ENCODE results near the gene RHBDD2.
A peak's percentile ranks its signal among the peaks of the same experiment; 100 is the strongest.
"Not testable (repeated sequence)": the region's sequence is repeated elsewhere in the genome, so short reads cannot be mapped to it uniquely, and the experiment has no call there.

RHBDD2 gene

DNA sequence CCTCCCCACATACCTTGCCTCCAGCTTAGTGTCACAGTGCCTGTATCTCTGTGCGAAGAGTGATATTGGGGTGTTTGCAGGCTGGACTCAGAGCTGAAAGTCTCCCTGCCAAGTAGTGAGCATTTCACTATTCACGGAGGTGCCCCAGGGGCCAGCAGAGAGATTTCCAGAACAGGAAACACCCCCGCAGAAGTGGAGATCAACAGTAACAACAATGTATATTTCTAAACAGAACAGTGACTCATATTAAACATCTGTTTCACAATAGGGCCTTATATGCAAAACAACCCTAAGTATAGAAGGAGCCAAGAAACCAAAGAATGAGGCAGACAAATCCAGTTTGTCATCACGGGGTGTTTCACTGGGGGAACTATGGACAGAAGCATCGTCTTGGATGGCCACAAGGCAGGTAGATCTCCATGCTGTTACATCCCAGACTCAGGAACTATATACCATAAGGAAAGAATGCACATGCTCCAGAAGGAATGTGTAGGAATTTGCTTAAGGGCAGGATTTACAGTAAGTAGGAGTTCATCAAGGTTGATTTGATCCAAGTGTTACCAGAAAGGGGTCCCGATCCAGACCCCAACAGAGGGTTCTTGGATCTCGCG lies 35.9 kb upstream of the RHBDD2 start:
- Histone ChIP-seq H3K9me3 (ENCODE audit: control insufficient read depth, insufficient read depth, low read length) (no peaks in the 10 kb centered on the region), H3K79me2 (ENCODE audit: control insufficient read depth, low read length) (no peaks in the 10 kb centered on the region), H3K36me3 (ENCODE audit: control insufficient read depth, low read length) (no peaks in the 10 kb centered on the region), H4K20me1 (ENCODE audit: control insufficient read depth, insufficient read depth, low read depth, low read length) (no peaks in the 10 kb centered on the region), H3F3A (ENCODE audit: control insufficient read depth, insufficient read depth) (no peaks in the 10 kb centered on the region), H3K4me2 (ENCODE audit: low read length) (peak overlapping the region; percentile 60), H3K27me3 (ENCODE audit: control insufficient read depth, low read length) (no peaks in the 10 kb centered on the region), H3K9me2 (replicated peaks; ENCODE audit: control insufficient read depth, low read length) (no peaks in the 10 kb centered on the region), H3K27ac (ENCODE audit: low read depth, low read length) (no peak overlapping the region), H3K4me1 (ENCODE audit: control insufficient read depth, low read length) (peaks cover 18% of the 10 kb centered on the region), H3K4me3 (ENCODE audit: low read length) (peak overlapping the region; percentile 32)
- no peak for TF ChIP-seq EZH2phosphoT487 (IDR thresholded peaks at IDR 0.05; ENCODE audit: borderline replicate concordance, low read length)
- TF ChIP-seq CTCF (IDR thresholded peaks at IDR 0.05; ENCODE audit: low read depth, low read length, poor library complexity, severe bottlenecking), result no peak

DNA sequence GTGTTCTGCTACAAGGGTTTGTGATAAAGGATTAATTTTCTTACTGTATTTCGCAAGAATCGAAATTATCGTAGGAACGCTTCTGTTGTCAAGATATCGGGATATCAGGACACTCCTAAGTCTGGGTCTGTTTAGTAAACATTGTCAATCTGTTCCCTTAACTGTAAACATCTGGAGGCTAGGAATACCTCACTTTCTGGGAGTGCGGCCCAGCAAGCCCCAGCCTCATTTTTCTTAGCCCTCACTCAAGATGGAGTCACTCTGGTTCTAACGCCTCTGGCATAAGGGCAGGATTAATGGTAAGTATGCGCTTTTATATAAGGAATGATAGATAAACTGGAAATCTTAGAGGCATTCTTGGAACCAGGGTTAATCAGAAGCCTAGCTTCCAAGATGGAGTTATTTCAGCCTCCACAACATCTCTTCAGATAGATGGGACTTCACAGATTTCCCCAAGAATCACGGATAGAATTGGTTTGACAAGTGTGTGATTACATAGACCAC lies 35.2 kb upstream of the RHBDD2 start:
- Histone ChIP-seq H3K36me3 (ENCODE audit: control insufficient read depth, low read length) (no peaks in the 10 kb centered on the region), H3K4me2 (ENCODE audit: low read length) (no peak overlapping the region), H4K20me1 (ENCODE audit: control insufficient read depth, insufficient read depth, low read depth, low read length) (no peaks in the 10 kb centered on the region), H3K27me3 (ENCODE audit: control insufficient read depth, low read length) (no peaks in the 10 kb centered on the region), H3K27ac (ENCODE audit: low read depth, low read length) (no peak overlapping the region), H3K9me2 (replicated peaks; ENCODE audit: control insufficient read depth, low read length) (no peaks in the 10 kb centered on the region), H3F3A (ENCODE audit: control insufficient read depth, insufficient read depth) (no peaks in the 10 kb centered on the region), H3K79me2 (ENCODE audit: control insufficient read depth, low read length) (no peaks in the 10 kb centered on the region), H3K9me3 (ENCODE audit: control insufficient read depth, insufficient read depth, low read length) (no peaks in the 10 kb centered on the region), H3K4me3 (ENCODE audit: low read length) (no peak overlapping the region), H3K4me1 (ENCODE audit: control insufficient read depth, low read length) (peaks cover 18% of the 10 kb centered on the region)
- no peak for TF ChIP-seq CTCF (IDR thresholded peaks at IDR 0.05; ENCODE audit: low read depth, low read length, poor library complexity, severe bottlenecking)
- TF ChIP-seq EZH2phosphoT487 (IDR thresholded peaks at IDR 0.05; ENCODE audit: borderline replicate concordance, low read length), result no peak

- Histone ChIP-seq H3F3A (ENCODE audit: control insufficient read depth, insufficient read depth) (no peaks in the 10 kb centered on the region), H3K4me1 (ENCODE audit: control insufficient read depth, low read length) (peaks cover 18% of the 10 kb centered on the region), H3K4me2 (ENCODE audit: low read length) (no peak overlapping the region), H4K20me1 (ENCODE audit: control insufficient read depth, insufficient read depth, low read depth, low read length) (no peaks in the 10 kb centered on the region), H3K4me3 (ENCODE audit: low read length) (no peak overlapping the region), H3K36me3 (ENCODE audit: control insufficient read depth, low read length) (no peaks in the 10 kb centered on the region), H3K79me2 (ENCODE audit: control insufficient read depth, low read length) (no peaks in the 10 kb centered on the region), H3K9me2 (replicated peaks; ENCODE audit: control insufficient read depth, low read length) (no peaks in the 10 kb centered on the region), H3K27me3 (ENCODE audit: control insufficient read depth, low read length) (no peaks in the 10 kb centered on the region), H3K27ac (ENCODE audit: low read depth, low read length) (no peak overlapping the region), H3K9me3 (ENCODE audit: control insufficient read depth, insufficient read depth, low read length) (no peaks in the 10 kb centered on the region)
- no peak for TF ChIP-seq EZH2phosphoT487 (IDR thresholded peaks at IDR 0.05; ENCODE audit: borderline replicate concordance, low read length)
- TF ChIP-seq CTCF (IDR thresholded peaks at IDR 0.05; ENCODE audit: low read depth, low read length, poor library complexity, severe bottlenecking), result no peak
Measured at GRCh38 chr7:75844158-75844557, 34.7 kb upstream of the RHBDD2 start.

GRCh38 chr7:75845132-75845531 lies 33.7 kb upstream of the RHBDD2 start:
- H3F3A ChIP-seq (ENCODE audit: control insufficient read depth, insufficient read depth); H3K9me3 ChIP-seq (ENCODE audit: control insufficient read depth, insufficient read depth, low read length); H3K36me3 ChIP-seq (ENCODE audit: control insufficient read depth, low read length); H3K9me2 ChIP-seq (replicated peaks; ENCODE audit: control insufficient read depth, low read length); H4K20me1 ChIP-seq (ENCODE audit: control insufficient read depth, insufficient read depth, low read depth, low read length); H3K27ac ChIP-seq (ENCODE audit: low read depth, low read length); H3K79me2 ChIP-seq (ENCODE audit: control insufficient read depth, low read length); H3K4me3 ChIP-seq (ENCODE audit: low read length); H3K4me2 ChIP-seq (ENCODE audit: low read length); H3K27me3 ChIP-seq (ENCODE audit: control insufficient read depth, low read length): not testable (repeated sequence)
- peaks cover 18% of the 10 kb centered on the region for H3K4me1 ChIP-seq (ENCODE audit: control insufficient read depth, low read length)

All from DOHH2 (cell line).